GM19328 (cell line): ENCODE data around the gene CALN1.
"Not testable (repeated sequence)": the region's sequence is repeated elsewhere in the genome, so short reads cannot be mapped to it uniquely, and the experiment has no call there.

Experiments used
- ATAC-seq: cut with Tn5 transposase; IDR thresholded peaks from one replicate; pipeline ENCODE4 v1.9.1; 2021; ENCODE audit warnings: mild to moderate bottlenecking, moderate library complexity; ENCODE audit not compliant: unreplicated experiment

CALN1 gene

GRCh38 chr7:72106405-72106804 is 305.7 kb downstream of the CALN1 start:
- ATAC-seq: no peak

- ATAC-seq: no peak
Observed at GRCh38 chr7:72101444-72101843, 310.7 kb downstream of the CALN1 start.

GRCh38 chr7:72099784-72100183 is 312.4 kb downstream of the CALN1 start:
- no peak for ATAC-seq

GRCh38 chr7:72098807-72099580 is 313.1 kb downstream of the CALN1 start:
- ATAC-seq: no peak

GRCh38 chr7:72097226-72097625 is 314.9 kb downstream of the CALN1 start:
- ATAC-seq: no peak

GRCh38 chr7:72092769-72093168 is 319.4 kb downstream of the CALN1 start:
- no peak for ATAC-seq

GRCh38 chr7:72087926-72088325 is 324.2 kb downstream of the CALN1 start:
- no peak for ATAC-seq

- ATAC-seq: no peak
Observed at GRCh38 chr7:72080865-72081510, 331.1 kb downstream of the CALN1 start.

GRCh38 chr7:72080341-72080766 is 331.8 kb downstream of the CALN1 start:
- ATAC-seq: no peak

GRCh38 chr7:72078856-72079255 is 333.3 kb downstream of the CALN1 start:
- ATAC-seq: no peak

GRCh38 chr7:72078301-72078700 is 333.8 kb downstream of the CALN1 start:
- no peak for ATAC-seq

- no peak for ATAC-seq
Observed at GRCh38 chr7:72077786-72078185, 334.4 kb downstream of the CALN1 start.

- ATAC-seq: no peak
Observed at GRCh38 chr7:72072901-72073300, 339.2 kb downstream of the CALN1 start.

- no peak for ATAC-seq
Observed at GRCh38 chr7:72069263-72069662, 342.9 kb downstream of the CALN1 start.

GRCh38 chr7:72065764-72066163 is 346.4 kb downstream of the CALN1 start:
- not testable (repeated sequence) for ATAC-seq

- no peak for ATAC-seq
Observed at GRCh38 chr7:72064916-72065315, 347.2 kb downstream of the CALN1 start.

- no peak for ATAC-seq
Observed at GRCh38 chr7:72063330-72063729, 348.8 kb downstream of the CALN1 start.

GRCh38 chr7:72062666-72063065 is 349.5 kb downstream of the CALN1 start:
- no peak for ATAC-seq

GRCh38 chr7:72059925-72060324 is 352.2 kb downstream of the CALN1 start:
- no peak for ATAC-seq

- no peak for ATAC-seq
Observed at GRCh38 chr7:72058579-72058978, 353.6 kb downstream of the CALN1 start.

- no peak for ATAC-seq
Observed at GRCh38 chr7:72057796-72058195, 354.3 kb downstream of the CALN1 start.

GRCh38 chr7:72057231-72057630 is 354.9 kb downstream of the CALN1 start:
- no peak for ATAC-seq
